Caco-2 (cell line): ENCODE measurements around the gene PAPPA. TPM values are rescaled to one million over a fixed set of nuclear protein-coding genes. Genes with fewer than 3 reads are reported as not detected.

Source experiments
- BruUV-seq: library from RNA; stranded (reverse); fragments of 400-500 nt; replicated peaks from 2 replicates; lab custom pipeline; 2021; lab: Mats Ljungman, UMichigan
- CTCF ChIA-PET: fragments of 300-600 bp; sonication (Branson Sonifier 250); formaldehyde crosslinking; loops from one replicate; lab custom pipeline; 2022; ENCODE audit warnings: antibody characterized with exemption; lab: Charles Lee
- POLR2A ChIA-PET: fragments of 300-600 bp; sonication (Branson Sonifier 250); formaldehyde crosslinking; loops from one replicate; lab custom pipeline; 2022; ENCODE audit warnings: antibody characterized with exemption; lab: Charles Lee
- DNase-seq, 2 experiments: peaks; one replicate each; pipeline versions ENCODE4 v3.0.0 to v3.0.0-alpha.2; 2020 to 2022
- H3K27me3 ChIP-seq: replicated peaks from 2 replicates; pipeline ENCODE4 v1.6.0; 2011; ENCODE audit warnings: low read length; ENCODE audit not compliant: control insufficient read depth, insufficient read depth
- H3K36me3 ChIP-seq: 2 replicates; pipeline ENCODE4 v1.5.1; 2011; ENCODE audit warnings: low read length; ENCODE audit not compliant: control insufficient read depth, insufficient read depth
- H3K4me1 ChIP-seq: fragments of 250-450 bp; sonication (Bioruptor Pico); 2 replicates; pipeline ENCODE4 v1.5.1; 2020; ENCODE audit warnings: mild to moderate bottlenecking
- H3K4me3 ChIP-seq: 2 replicates; pipeline ENCODE4 v1.5.1; 2011; ENCODE audit warnings: low read depth, mild to moderate bottlenecking, control low read depth, low read length
- H3K9me3 ChIP-seq: fragments of 250-450 bp; sonication (Bioruptor Pico); 2 replicates; pipeline ENCODE4 v1.5.1; 2020; ENCODE audit warnings: mild to moderate bottlenecking, moderate library complexity
- H3K27ac Mint-ChIP-seq: one replicate; pipeline ENCODE4 v1.8.0; 2022; ENCODE audit warnings: mixed read lengths; ENCODE audit not compliant: unreplicated experiment
- H3K27me3 Mint-ChIP-seq: one replicate; pipeline ENCODE4 v1.8.0; 2022; ENCODE audit warnings: mixed read lengths; ENCODE audit not compliant: insufficient read depth, unreplicated experiment
- H3K36me3 Mint-ChIP-seq: one replicate; pipeline ENCODE4 v1.8.0; 2022; ENCODE audit warnings: mild to moderate bottlenecking, mixed read lengths; ENCODE audit not compliant: insufficient read depth, unreplicated experiment
- H3K4me1 Mint-ChIP-seq: one replicate; pipeline ENCODE4 v1.8.0; 2022; ENCODE audit warnings: low read depth, mixed read lengths; ENCODE audit not compliant: unreplicated experiment
- H3K4me3 Mint-ChIP-seq: one replicate; pipeline ENCODE4 v1.8.0; 2022; ENCODE audit warnings: mild to moderate bottlenecking, moderate library complexity, mixed read lengths; ENCODE audit not compliant: unreplicated experiment
- H3K9me3 Mint-ChIP-seq: one replicate; pipeline ENCODE4 v1.8.0; 2022; ENCODE audit warnings: mixed read lengths; ENCODE audit not compliant: unreplicated experiment
- intact Hi-C: fragments of 100-400 bp; cut with micrococcal nuclease; formaldehyde crosslinking; loops from one replicate; pipeline ENCODE4 v1.10.0; 2022; ENCODE audit not compliant: unreplicated experiment
- total RNA-seq: library from RNA; stranded (reverse); gene quantifications from 2 replicates; pipeline ENCODE4 v1.2.3, GENCODE V29; 2022
- TF ChIP-seq, protein P1 (sequence below), 2 experiments: fragments of 200-600 bp in 1 of 2; IDR thresholded peaks; 1 replicate in 1 of 2; 2 replicates in 1 of 2; pipeline versions ENCODE4 v1.5.1 to v1.8.0; 2011 to 2022; ENCODE audit warnings: antibody characterized with exemption in 1 of 2, control low read depth in 1 of 2, inconsistent platforms in 1 of 2, low read depth in 1 of 2, low read length in 1 of 2, mild to moderate bottlenecking in 1 of 2, moderate library complexity in 1 of 2; ENCODE audit not compliant: insufficient read depth in 1 of 2, severe bottlenecking in 1 of 2, unreplicated experiment in 1 of 2

Gene PAPPA
- total RNA-seq, 1 experiment from 2014 or later = not detected

DNA sequence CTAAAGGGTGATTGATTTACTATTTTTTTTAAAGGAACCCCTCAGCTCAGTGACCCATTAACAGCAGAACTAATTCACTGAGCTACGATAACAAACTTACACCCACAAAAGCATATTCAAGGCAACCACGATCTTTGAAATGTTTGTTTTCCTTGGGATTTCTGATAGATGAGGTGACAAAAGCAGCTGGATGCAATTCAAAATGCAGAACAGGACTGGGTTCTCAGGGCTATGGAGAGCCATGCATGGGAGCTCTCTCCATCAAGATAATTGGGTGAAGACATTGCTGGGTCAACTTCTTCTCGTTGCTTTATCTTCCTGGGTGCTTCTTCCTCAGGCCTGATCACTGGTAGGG lies 60.1 kb downstream of the PAPPA start:
- H3K27ac Mint-ChIP-seq = no peak overlapping the region
- no TSS peak for BruUV-seq
- peaks cover 7% of the 10 kb centered on the region for H3K27me3 Mint-ChIP-seq
- H3K36me3 Mint-ChIP-seq = peaks cover 5% of the 10 kb centered on the region
- TF ChIP-seq, protein P1, sequence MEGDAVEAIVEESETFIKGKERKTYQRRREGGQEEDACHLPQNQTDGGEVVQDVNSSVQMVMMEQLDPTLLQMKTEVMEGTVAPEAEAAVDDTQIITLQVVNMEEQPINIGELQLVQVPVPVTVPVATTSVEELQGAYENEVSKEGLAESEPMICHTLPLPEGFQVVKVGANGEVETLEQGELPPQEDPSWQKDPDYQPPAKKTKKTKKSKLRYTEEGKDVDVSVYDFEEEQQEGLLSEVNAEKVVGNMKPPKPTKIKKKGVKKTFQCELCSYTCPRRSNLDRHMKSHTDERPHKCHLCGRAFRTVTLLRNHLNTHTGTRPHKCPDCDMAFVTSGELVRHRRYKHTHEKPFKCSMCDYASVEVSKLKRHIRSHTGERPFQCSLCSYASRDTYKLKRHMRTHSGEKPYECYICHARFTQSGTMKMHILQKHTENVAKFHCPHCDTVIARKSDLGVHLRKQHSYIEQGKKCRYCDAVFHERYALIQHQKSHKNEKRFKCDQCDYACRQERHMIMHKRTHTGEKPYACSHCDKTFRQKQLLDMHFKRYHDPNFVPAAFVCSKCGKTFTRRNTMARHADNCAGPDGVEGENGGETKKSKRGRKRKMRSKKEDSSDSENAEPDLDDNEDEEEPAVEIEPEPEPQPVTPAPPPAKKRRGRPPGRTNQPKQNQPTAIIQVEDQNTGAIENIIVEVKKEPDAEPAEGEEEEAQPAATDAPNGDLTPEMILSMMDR (IDR thresholded peaks at IDR 0.05; ENCODE audit: insufficient read depth in 1 of 2, low read depth in 1 of 2, low read length in 1 of 2, severe bottlenecking in 1 of 2, unreplicated experiment in 1 of 2) = no peak
- intact Hi-C loops = no loop called here
- H3K4me1 Mint-ChIP-seq = no peaks in the 10 kb centered on the region
- H3K36me3 ChIP-seq = no peaks in the 10 kb centered on the region
- no peaks in the 10 kb centered on the region; the same call in 1 of the 2 replicates for H3K27me3 ChIP-seq
- no peak overlapping the region for H3K4me3 Mint-ChIP-seq
- ChIA-PET CTCF (no interaction called here), POLR2A (no interaction called here)
- no peaks in the 10 kb centered on the region for H3K4me1 ChIP-seq
- H3K4me3 ChIP-seq = no peak overlapping the region
- DNase-seq = no peak
- H3K9me3 Mint-ChIP-seq = no peaks in the 10 kb centered on the region
- H3K9me3 ChIP-seq = no peaks in the 10 kb centered on the region

DNA sequence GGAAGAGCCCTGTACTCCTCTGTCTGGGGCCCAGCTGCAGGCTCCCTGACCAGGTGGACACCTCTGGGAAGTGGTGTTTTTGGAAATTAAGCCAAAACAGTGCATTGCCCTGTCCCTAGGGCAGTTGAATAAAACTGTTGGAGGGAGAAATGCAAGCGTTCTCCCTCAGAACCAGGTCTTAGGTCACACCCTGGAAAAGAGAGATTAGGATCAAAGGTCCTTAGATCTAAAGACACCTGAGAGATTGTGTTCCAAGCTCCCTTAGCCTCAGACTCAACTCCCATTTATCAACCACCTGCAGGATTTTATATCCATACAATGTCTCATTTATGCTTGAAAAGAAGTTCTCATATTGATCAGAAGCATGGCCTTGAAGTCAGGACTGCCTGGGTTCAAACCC lies 64.8 kb downstream of the PAPPA start:
- H3K4me3 ChIP-seq = no peak overlapping the region
- Mint-ChIP-seq H3K9me3 (no peaks in the 10 kb centered on the region), H3K4me3 (no peak overlapping the region), H3K27me3 (peaks cover 6% of the 10 kb centered on the region), H3K36me3 (peaks cover 5% of the 10 kb centered on the region), H3K27ac (no peak overlapping the region), H3K4me1 (no peaks in the 10 kb centered on the region)
- BruUV-seq = no TSS peak
- no peaks in the 10 kb centered on the region for H3K36me3 ChIP-seq
- H3K9me3 ChIP-seq = no peaks in the 10 kb centered on the region
- no peaks in the 10 kb centered on the region for H3K4me1 ChIP-seq
- no peak for DNase-seq
- CTCF ChIA-PET = no interaction called here
- TF ChIP-seq, protein P1 (IDR thresholded peaks at IDR 0.05; ENCODE audit: insufficient read depth in 1 of 2, low read depth in 1 of 2, low read length in 1 of 2, severe bottlenecking in 1 of 2, unreplicated experiment in 1 of 2) = no peak
- intact Hi-C loops = no loop called here
- H3K27me3 ChIP-seq = no peaks in the 10 kb centered on the region; the same call in none of the 2 replicates
- POLR2A ChIA-PET = no interaction called here

DNA sequence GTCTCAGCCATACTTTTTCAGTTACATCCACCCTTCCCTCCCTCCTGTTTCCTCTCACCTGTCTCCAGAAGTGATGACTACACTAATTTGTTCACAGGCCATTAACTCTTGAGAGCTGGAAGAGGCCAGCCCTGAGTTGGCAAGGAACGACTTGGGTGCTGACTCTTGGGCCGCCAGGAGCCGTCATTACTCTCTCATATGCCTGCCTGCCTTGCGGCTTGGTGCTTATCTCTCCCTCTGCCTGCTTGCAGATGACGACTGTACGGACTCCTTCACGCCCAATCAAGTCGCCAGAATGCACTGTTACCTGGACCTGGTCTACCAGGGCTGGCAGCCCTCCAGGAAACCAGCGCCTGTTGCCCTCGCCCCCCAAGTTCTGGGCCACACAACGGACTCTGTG lies 66.1 kb downstream of the PAPPA start:
- no TSS peak for BruUV-seq
- Mint-ChIP-seq H3K4me1 (no peaks in the 10 kb centered on the region), H3K36me3 (peaks cover 5% of the 10 kb centered on the region), H3K4me3 (no peak overlapping the region), H3K9me3 (no peaks in the 10 kb centered on the region), H3K27me3 (peaks cover 6% of the 10 kb centered on the region), H3K27ac (no peak overlapping the region)
- H3K27me3 ChIP-seq = no peaks in the 10 kb centered on the region; the same call in none of the 2 replicates
- no peaks in the 10 kb centered on the region for H3K9me3 ChIP-seq
- TF ChIP-seq, protein P1 (IDR thresholded peaks at IDR 0.05; ENCODE audit: insufficient read depth in 1 of 2, low read depth in 1 of 2, low read length in 1 of 2, severe bottlenecking in 1 of 2, unreplicated experiment in 1 of 2) = no peak
- POLR2A ChIA-PET = no interaction called here
- intact Hi-C loops = no loop called here
- H3K4me1 ChIP-seq = no peaks in the 10 kb centered on the region
- DNase-seq = no peak
- CTCF ChIA-PET = no interaction called here
- H3K36me3 ChIP-seq = no peaks in the 10 kb centered on the region
- H3K4me3 ChIP-seq = no peak overlapping the region
